ENCODE data around the gene IRF8. TPM values are rescaled to one million over a fixed set of nuclear protein-coding genes. Genes with fewer than 3 reads are reported as not detected.
A peak's percentile ranks its signal among the peaks of the same experiment; 100 is the strongest.

Gene IRF8
- total RNA-seq, 1 experiment from 2014 or later = 5.0 TPM

DNA sequence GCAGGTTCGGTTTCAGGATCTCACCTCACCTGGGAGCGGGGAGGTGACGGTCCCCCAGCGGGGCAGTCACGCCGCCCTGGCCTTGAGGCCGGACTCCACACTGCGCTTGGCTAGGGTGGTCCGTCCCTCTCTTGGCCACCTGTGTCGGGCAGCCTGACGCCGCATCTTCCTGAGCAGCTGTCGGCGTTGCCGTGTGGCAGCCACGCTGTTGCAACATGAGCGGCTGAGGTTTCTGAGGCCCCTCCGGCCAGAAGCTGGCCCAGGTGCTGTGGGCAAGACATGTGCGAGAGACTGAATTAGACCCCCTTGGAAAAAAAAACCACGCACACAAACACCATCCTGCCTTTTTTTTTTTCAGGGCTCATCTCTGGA is 49.2 kb downstream of the IRF8 start:
- CTCF ChIA-PET = no interaction called here
- DNase-seq = no peak
- peaks cover 33% of the 10 kb centered on the region for H3K27me3 Mint-ChIP-seq (ENCODE audit: unreplicated experiment)
- no TSS peak for BruUV-seq (replicated peaks)
- peak overlapping the region; percentile 46 for H3K4me3 Mint-ChIP-seq (ENCODE audit: low read depth, unreplicated experiment)
- intact Hi-C loops (cut with micrococcal nuclease; ENCODE audit: unreplicated experiment) = no loop called here
- no peaks in the 10 kb centered on the region for H3K4me1 Mint-ChIP-seq (ENCODE audit: low read depth, unreplicated experiment)
- H3K36me3 Mint-ChIP-seq (ENCODE audit: insufficient read depth, unreplicated experiment) = no peaks in the 10 kb centered on the region
- TF ChIP-seq, protein P1, sequence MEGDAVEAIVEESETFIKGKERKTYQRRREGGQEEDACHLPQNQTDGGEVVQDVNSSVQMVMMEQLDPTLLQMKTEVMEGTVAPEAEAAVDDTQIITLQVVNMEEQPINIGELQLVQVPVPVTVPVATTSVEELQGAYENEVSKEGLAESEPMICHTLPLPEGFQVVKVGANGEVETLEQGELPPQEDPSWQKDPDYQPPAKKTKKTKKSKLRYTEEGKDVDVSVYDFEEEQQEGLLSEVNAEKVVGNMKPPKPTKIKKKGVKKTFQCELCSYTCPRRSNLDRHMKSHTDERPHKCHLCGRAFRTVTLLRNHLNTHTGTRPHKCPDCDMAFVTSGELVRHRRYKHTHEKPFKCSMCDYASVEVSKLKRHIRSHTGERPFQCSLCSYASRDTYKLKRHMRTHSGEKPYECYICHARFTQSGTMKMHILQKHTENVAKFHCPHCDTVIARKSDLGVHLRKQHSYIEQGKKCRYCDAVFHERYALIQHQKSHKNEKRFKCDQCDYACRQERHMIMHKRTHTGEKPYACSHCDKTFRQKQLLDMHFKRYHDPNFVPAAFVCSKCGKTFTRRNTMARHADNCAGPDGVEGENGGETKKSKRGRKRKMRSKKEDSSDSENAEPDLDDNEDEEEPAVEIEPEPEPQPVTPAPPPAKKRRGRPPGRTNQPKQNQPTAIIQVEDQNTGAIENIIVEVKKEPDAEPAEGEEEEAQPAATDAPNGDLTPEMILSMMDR (IDR thresholded peaks at IDR 0.05; ENCODE audit: unreplicated experiment) = no peak
- no peak overlapping the region for H3K27ac Mint-ChIP-seq (ENCODE audit: unreplicated experiment)
- no peaks in the 10 kb centered on the region for H3K9me3 Mint-ChIP-seq (ENCODE audit: low read depth, unreplicated experiment)

GRCh38 chr16:85948616-85949265 is 49.8 kb downstream of the IRF8 start:
- H3K36me3 Mint-ChIP-seq (ENCODE audit: insufficient read depth, unreplicated experiment) = no peaks in the 10 kb centered on the region
- DNase-seq = no peak
- H3K27ac Mint-ChIP-seq (ENCODE audit: unreplicated experiment) = no peak overlapping the region
- no peaks in the 10 kb centered on the region for H3K9me3 Mint-ChIP-seq (ENCODE audit: low read depth, unreplicated experiment)
- peaks cover 33% of the 10 kb centered on the region for H3K27me3 Mint-ChIP-seq (ENCODE audit: unreplicated experiment)
- CTCF ChIA-PET = no interaction called here
- H3K4me3 Mint-ChIP-seq (ENCODE audit: low read depth, unreplicated experiment) = no peak overlapping the region
- TF ChIP-seq, protein P1 (IDR thresholded peaks at IDR 0.05; ENCODE audit: unreplicated experiment) = no peak
- no TSS peak for BruUV-seq (replicated peaks)
- intact Hi-C loops (cut with micrococcal nuclease; ENCODE audit: unreplicated experiment) = no loop called here
- no peaks in the 10 kb centered on the region for H3K4me1 Mint-ChIP-seq (ENCODE audit: low read depth, unreplicated experiment)

GRCh38 chr16:85950136-85950918 is 51.4 kb downstream of the IRF8 start:
- peaks cover 30% of the 10 kb centered on the region for H3K27me3 Mint-ChIP-seq (ENCODE audit: unreplicated experiment)
- H3K4me3 Mint-ChIP-seq (ENCODE audit: low read depth, unreplicated experiment) = no peak overlapping the region
- intact Hi-C loops (cut with micrococcal nuclease; ENCODE audit: unreplicated experiment) = no loop called here
- no peak for DNase-seq
- no peaks in the 10 kb centered on the region for H3K36me3 Mint-ChIP-seq (ENCODE audit: insufficient read depth, unreplicated experiment)
- H3K27ac Mint-ChIP-seq (ENCODE audit: unreplicated experiment) = no peak overlapping the region
- no peaks in the 10 kb centered on the region for H3K4me1 Mint-ChIP-seq (ENCODE audit: low read depth, unreplicated experiment)
- CTCF ChIA-PET = no interaction called here
- TF ChIP-seq, protein P1 (IDR thresholded peaks at IDR 0.05; ENCODE audit: unreplicated experiment) = no peak
- no peaks in the 10 kb centered on the region for H3K9me3 Mint-ChIP-seq (ENCODE audit: low read depth, unreplicated experiment)
- BruUV-seq (replicated peaks) = no TSS peak

DNA sequence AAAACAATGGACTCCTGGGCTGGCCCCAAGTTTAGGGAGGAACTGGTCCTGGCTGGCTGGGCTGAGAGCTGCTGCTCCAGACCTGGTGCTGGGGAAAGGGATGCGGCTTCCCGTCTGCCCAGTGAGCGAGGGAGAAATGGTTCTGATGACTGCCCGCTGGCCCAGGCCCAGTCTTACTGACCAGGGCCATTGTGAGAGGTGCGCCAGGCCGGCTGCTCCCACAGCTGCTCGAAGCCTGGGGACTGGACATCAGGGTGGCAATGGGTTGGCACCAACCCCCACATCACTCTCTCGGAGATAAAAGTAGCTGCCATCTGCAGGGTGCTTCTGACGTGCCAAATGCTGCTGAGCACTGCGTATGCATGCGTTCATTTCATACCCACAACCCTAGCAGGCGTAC is 53.2 kb downstream of the IRF8 start:
- Mint-ChIP-seq H3K36me3 (ENCODE audit: insufficient read depth, unreplicated experiment) (no peaks in the 10 kb centered on the region), H3K4me3 (ENCODE audit: low read depth, unreplicated experiment) (no peak overlapping the region), H3K27ac (ENCODE audit: unreplicated experiment) (no peak overlapping the region), H3K9me3 (ENCODE audit: low read depth, unreplicated experiment) (no peaks in the 10 kb centered on the region), H3K27me3 (ENCODE audit: unreplicated experiment) (peaks cover 27% of the 10 kb centered on the region), H3K4me1 (ENCODE audit: low read depth, unreplicated experiment) (no peaks in the 10 kb centered on the region)
- DNase-seq = no peak
- intact Hi-C loops (cut with micrococcal nuclease; ENCODE audit: unreplicated experiment) = no loop called here
- no TSS peak for BruUV-seq (replicated peaks)
- CTCF ChIA-PET = no interaction called here
- TF ChIP-seq, protein P1 (IDR thresholded peaks at IDR 0.05; ENCODE audit: unreplicated experiment) = no peak

All from Calu3 (cell line).